NCI-H2171 treated with DMSO at 0.1 percent for 48 hours (cell line): Measurements from ENCODE around the gene TOX4.
A peak's percentile ranks its signal among the peaks of the same experiment; 100 is the strongest.
"Not testable (repeated sequence)": the region's sequence is repeated elsewhere in the genome, so short reads cannot be mapped to it uniquely, and the experiment has no call there.

ENCODE experiments used
- DNase-seq: peaks from one replicate; lab custom pipeline; 2025; lab: John Stamatoyannopoulos, UW

Gene TOX4

DNA sequence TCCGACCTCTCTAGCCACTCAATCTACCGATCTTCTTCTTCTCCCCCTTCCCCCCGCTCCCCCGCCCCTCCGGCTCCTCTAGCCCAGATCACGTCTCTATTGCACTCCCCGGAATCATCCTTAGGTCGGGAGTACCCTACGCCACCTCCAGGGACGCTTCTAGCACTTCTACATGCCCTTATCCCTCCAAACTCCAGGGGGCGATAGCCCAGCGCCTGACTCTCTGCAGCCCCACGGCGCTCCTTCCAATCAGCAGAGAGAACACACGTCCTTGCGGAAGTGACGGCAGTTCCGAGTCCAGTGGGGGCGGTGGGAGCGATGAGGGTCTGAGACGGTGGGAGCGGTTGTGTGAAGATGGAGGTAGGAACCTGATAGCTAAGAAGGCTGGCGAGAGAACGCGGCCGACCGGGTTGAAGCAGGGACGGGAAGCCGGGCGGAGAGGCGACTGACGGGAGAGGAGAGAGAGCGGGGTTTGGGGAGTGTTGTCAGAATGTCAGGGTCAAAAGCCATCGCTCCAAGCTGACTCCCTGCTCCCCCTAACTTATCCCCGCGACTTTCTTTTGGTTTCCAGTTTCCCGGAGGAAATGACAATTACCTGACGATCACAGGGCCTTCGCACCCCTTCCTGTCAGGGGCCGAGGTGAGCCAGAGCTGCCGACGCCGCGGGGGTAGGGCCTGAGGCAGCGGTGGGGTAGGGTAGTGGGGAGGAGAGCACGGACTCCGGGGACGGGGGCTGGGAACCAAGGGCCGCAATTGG is at the start of gene TOX4, which contains the start of gene RAB2B:
TSS of gene TOX4 (plus strand) at position 271 of the 757 bp plus-strand sequence. CDS start at position 355, 84 bp downstream.
TSS of gene RAB2B (minus strand) at position 35 of the 757 bp plus-strand sequence. CDS start 87 bp downstream, outside the sequence.
- DNase-seq = peak; percentile 100

DNA sequence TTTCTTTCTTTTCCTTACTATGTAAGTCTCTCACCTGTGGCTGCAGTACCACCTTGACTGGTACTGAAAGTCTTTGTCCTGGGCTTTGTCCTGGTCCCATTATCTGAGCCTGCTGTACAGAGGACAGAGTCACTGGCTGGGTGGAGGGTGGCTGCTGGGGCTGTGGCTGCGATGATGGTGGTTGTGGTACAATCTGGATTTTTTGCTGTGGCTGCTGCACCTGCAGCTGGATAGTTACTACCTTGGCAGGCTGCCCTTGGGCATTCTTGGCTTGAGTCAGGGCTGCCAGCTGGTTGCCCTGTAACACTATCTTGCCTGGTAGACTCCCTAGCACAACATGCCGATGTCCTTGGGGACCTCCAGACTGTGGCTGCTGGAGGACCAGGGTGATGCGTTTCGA is 48.1 kb upstream of the TOX4 start:
- peak; percentile 100 for DNase-seq

DNA sequence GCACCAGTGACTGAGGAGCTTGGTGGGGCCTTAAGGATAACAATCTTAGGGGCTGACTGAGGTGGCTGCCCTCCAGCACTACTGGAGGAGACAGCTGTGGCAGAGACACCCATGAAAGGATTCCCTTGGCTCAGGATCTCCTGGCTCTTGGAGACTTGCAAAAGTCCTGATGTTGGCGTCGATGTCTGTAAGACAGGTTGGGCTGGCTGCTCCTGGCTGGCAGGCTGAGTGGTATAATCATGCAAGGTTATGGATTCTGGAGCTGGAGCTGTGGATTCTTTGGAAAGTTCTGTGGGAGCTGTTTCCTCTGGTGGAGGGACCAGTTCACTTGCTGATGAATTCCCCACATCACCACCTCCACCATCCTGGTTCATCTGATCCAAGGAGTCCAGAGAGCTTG is 45.9 kb upstream of the TOX4 start:
- DNase-seq = no peak

DNA sequence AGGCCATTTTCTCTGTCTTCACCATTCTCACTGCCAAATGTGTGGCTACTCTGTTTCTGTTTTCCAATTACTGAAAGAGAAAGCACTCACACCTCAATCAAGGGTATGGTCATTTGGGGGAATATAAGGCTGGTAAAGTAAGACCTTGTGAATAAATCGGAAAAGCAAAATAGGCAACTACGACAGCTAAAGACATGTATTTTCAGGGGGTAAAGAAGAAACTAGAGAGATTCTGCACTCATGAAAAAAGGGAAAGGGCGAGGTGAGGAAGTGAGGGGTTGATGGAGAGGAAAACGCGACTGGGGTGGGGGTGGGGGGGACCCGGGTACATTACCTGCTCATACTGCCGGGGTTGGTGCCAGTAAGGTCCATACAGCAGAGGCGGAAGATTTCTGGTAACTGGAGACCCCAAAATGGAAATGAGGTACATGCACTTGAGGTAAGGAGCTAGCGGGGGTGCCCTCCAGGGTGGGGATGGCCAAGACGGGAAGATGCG is 40.4 kb upstream of the TOX4 start:
- DNase-seq = peak; percentile 61

DNA sequence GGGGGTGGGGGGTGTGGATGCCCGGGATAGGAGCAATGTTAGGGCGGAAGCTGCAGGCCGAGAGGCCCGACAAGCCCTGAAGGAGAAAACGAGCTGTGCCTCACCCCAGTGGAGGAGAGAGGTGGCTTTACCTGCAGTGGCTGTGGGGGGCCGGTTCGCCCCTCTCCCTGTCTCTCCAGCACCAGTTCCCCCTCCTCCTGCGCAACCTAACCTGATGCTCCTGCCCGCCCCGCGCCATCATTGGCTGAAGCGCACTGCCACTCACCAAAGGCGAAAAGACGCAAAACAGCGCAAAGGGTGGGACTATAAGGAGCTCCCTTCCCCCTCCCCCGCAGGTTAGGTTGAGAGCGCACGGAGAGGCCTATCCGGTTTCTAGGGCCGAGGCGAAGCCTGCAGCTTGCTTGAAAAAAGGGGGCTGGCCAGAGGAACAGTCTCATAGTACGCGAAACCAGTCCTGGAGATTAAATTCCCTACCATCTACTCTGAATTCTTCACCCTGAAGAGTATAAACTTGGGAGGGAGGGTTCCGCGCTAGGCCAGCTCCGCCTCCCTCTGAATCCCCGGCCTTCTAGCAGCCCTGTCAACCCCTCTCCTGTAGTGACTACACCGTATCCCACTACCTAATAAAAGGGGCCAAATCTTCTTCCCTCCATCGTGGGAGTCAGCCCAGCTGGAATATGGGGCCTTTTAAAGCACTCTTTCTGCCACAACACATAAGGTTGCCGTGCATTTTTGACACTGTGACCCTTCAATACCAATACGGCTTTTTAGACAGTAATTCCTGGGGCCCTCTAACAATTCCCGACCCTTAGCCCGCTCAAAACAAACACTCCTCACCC is 39.7 kb upstream of the TOX4 start:
- DNase-seq = peak; percentile 100

DNA sequence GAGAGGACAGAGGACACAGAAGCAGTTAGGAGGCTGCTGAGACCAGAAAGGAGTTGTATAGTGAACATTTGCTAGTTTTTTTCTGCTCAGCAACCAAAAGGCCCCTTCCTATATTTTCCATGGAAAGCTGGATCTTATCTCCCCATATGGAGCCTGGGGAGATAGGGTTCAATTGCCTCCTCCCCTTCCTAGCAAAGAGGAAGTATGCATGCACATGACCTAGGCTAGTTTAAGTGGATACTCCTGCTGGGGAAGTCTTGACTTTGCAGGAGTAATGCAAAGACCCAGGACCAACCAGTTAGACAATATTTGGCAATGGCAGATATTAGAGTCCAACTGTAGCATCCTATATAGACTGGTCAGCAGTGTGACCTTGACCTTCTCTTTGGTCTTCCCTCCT is 36.1 kb upstream of the TOX4 start:
- DNase-seq = no peak

DNA sequence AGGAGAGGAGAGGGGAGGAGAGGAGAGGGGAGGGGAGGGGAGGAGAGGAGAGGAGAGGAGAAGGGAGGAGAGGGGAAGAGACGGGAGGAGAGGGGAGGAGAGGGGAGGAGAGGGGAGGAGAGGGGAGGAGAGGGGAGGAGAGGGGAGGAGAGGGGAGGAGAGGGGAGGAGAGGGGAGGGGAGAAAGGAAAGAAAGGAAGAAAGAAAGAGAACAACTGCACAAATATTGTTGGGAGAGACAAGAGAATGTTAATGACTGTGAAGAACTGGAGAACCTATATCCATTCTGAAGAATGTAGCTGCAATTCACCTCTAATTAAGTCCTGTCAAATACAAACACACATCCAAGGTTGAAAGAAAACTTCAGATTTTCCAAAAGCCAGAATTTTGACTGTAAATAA is 34.3 kb upstream of the TOX4 start:
- DNase-seq = not testable (repeated sequence)

DNA sequence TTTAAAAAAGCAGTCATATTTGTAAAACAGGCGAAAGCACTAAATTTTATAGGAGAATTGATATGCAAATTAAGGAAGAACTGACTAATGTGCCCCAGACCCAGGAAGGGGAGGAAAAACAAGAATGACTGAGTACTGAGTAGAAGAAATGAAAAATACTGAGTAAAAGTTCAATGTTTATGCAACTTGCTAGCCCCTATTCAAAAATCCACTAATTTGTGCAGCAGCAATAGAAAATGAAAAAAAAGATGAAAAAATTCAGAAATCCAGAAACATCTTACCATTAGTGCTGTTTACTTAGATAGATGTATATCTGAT is 27.1 kb upstream of the TOX4 start:
- no peak for DNase-seq

DNA sequence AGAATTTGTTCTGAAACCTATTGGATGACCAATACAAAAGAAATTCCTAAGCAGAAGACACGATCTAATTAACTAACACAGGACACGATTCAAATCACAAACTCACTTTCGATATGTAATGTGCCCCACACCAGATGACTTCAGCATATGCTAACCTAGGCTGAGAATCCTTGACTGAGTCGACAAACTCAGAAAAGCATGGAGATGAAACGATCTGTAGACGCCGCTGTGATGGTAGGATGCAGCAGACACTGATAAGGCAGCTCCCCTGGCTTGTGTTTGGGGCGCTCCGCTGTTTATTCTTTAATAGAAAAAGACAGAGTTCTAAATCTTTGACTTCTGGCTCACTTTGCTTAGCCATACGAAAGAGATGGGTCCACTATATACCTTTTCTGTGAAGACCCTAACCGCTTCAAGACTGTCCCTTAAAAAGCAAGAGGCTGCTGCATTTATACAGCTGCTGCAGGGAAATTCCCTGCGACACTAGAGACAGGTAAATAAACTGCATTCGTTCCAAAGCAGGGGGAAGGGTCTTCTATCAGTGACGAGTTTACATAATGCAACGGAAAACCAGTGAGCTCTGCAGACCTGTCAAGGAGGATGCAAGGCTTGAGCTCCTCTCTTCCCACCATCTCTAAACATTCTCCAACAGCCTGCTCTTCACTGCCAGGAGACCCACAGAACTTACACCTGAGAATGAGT is 22.0 kb upstream of the TOX4 start:
- DNase-seq = peak; percentile 67

DNA sequence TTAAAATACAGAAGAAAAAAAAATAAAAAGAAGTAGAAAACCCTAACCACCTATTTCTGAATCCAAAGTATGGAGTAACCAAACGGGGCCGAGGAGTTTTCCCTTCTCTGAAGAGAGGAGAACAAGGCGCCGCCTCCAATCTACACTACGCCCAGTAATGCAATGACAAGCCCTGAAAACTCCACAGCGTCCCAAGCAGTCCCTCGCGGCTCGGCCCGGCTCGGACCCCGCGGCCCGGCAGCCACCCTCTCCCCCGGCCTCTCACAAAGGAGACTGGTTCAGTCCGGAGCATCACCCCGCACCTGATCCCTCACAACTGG is 21.4 kb upstream of the TOX4 start:
- DNase-seq = no peak

DNA sequence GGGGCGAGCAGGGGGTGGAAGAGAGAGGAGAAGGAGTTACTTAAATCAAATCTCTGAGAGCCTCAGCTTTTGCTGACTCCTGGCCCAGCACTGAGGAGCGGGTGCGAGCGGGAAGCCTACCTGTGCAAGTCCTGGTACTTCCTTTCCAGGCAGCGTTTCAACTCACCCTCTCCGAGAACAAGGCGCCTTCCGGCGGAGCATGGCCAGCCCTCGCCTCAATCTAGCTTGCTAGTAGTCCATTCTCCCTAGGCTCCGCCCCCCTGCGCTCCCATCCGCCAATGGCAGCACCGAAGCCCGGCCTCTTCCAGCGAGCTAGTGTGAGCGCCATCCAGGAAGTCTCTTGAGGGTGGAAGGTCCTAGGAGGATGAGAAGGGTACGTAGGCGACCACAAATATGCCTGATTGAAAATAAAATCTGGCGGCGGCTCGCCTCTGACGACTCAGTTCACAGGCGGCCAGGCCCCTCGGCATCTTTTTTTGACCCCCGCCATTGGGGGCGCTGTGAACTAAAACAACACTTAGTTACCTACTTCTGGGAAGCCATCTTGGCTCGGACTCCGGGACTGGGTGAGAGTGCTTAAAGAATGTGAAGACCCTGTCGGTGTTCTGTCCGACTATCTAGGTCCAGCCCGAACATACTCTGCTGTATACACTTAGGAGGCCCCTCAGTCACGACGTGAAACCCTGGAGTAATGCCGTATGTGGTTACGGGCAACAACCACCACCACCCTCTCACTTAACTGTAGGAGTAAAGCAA is 20.9 kb upstream of the TOX4 start, which contains the start of gene CHD8:
TSS of gene CHD8 (minus strand) at position 212 of the 756 bp plus-strand sequence. CDS start 24,480 bp downstream, outside the sequence.
- DNase-seq = peak; percentile 100

DNA sequence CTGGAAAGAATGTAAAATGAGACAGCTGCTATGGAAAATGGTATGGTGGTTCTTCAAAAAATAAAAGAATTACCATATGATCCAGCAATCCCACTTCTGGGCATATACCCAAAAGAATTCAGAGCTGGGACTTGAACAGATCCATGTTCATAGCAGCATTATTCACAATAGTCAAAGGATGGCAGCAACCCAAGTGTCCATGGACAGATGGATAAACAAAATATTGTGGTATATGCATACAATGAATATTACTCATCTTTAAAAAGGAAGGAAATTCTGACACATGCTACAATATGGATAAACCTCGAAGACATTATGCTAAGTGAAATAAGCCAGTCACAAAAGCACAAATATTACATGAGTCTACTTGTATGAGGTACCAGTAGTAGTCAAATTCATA is 9.4 kb upstream of the TOX4 start:
- DNase-seq = no peak

DNA sequence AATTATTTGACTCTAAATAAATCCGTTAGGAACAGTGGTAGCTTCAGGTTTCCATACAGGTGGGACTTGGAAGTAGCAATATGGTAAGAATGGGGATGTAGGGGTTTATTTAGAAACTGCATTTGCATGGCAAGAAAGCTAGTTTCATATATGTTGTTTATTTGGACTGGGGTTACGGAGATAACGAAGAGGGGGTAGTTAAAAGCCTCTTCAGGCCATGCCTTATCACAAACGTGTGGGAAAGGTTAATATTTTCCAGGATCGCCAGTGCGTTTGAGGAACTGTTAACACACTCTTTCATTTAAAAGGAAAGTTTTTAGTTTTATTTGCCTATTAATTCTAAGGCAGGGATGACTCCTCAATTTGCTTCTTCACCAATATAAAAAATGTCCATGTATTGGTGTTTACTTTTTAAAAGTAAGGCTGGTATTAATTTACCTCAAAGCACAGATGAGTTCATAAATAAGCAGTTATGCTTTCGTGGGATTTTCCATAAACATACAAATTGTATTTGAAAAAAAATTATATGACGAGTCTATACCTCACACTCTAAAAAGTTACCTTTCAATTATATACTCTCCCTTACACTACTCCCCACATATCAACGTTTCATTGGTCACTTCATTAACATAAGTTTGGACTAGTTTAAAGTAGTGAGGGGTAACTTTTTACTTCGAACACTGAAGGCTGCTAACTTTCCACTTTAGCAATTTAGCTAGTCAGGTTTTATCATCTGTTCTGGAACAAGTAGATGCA is 1.1 kb upstream of the TOX4 start:
- DNase-seq = no peak

DNA sequence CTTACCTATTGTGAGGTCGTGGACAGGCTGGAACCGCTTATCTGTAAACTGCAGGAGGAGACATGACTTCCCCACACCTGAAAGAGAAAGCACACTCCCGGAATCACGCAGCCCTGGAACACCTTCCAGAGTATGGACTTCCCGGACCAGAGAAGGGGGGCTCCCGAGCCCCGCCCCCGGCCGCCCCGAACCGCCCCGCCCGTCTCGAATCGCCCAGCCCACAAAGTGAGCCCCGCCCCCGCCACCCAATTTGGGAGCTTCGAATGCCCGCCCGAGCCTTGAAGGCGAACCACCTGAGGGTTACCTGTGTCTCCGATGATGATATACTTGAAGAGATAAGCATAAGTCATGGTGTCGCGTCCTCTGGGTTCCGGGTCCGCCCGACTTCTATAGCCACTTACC is 471 bp upstream of the TOX4 start:
- DNase-seq = no peak

DNA sequence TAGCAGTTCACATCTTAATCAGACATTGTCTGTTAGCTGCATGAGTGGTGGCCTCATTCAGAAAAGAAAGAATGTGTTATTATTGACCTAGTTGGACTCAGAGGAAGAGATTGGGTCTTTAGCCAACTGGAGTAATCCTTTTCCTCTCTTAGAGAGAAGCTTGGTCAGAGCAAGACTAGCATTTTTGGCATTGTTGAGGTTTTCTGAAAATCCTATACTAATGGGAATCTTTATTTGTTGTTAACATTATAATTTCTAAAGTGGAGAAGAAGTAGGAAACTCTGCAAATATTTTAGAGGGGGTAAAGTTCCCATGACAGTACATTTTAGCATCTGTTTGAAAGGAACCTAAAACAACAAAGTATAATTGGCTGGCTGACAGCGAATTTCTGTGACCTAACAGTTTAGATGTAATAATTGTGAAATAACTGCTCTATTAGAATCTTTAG is 9.7 kb downstream of the TOX4 start:
- no peak for DNase-seq

DNA sequence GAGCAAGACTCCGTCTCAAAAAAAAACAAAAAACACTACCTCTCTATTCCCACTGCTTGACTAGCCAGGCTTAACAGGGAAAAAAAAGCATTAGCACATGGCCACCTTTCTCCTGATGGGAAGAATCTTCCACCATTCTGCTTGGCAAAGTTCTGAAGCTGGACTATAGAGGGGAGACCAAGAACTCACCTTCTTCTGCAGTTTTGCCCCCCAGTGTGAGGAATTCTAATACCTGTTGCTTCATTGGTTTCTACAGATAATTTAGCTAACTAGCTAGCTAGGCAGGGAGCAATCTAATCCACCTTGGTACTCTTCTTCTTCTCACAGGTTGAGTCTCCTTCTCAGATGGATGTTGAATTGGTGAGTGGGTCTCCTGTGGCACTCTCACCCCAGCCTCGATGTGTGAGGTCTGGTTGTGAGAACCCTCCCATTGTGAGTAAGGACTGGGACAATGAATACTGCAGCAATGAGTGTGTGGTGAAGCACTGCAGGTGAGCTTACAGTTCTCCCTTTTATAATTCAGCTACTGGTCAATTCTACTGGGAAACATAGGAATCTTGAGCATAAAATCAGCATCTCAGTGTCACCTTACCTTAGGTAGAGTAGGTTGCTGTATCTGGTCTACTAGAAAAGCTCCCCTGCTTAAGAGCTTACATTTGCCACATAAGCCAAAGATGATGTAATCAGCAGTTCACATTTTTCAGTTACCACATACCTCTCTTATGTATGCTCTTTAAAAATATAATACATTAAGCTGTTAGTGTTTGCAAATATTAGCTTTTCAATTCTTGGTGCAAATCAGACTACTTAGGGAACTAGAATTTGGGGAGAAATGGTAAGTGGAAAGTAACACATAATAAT is 18.1 kb downstream of the TOX4 start:
- DNase-seq = no peak

DNA sequence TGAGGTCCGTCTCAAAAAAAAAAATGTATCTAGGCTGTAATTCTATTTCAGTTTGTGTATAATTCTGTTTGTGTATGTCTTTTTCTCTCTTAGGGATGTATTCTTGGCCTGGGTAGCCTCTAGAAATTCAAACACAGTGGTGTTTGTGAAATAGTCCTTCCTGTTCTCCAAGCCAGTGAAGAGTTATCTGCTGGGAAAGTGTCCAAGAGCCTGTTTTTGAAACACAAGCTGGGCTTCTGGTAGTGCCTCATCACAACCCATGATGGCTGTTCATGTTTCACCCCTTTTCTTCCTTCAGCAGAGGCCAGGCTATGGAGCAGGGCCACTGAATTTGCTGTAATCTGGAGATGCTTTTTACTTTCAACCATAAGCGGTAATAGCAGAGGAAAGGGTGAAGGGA is 19.5 kb downstream of the TOX4 start:
- no peak for DNase-seq

DNA sequence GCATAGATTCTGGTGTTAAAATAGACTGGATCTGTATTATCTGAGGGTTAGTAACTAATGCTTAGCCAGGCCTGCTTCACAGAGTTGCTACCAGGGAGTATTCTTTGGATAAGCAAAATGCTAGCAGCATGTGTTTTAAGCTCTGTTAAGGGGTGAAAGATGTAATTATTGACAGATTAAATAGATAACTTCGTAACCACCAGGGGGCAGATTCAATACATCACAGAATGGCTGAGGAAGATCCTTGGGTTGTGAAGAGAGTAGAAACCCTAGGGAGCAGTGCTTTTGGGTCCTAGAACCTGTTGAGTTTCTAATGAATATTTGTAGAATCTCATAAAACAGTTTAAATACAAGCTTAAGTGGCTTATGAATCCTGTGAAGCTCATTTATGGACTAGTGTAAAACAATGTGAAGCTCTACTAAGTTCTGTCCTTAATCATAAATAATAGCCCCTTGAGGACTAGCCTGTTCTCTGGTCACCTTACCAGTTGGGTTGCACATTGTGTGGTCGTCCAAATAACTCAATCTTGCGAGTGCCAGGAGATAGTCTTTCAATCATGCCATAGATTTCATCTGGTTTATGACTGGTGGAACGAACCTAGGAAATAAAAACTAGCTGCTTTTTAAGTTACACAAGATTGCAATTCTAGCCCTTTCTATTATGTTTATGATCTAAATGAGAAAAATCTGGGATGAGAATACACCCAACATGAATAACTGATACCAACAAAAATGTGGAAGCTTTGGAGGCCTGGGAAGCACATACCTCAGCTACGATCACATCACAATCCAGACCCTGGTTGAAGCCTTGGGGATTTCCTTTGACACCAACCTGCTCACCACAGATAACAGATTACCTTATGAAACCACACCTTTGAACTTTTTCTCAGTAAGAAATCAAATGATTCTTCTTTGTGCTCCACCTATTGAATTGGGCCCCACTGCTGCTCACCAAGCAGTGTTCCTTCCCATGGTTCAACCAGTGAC is 21.8 kb downstream of the TOX4 start:
- peak; percentile 91 for DNase-seq

DNA sequence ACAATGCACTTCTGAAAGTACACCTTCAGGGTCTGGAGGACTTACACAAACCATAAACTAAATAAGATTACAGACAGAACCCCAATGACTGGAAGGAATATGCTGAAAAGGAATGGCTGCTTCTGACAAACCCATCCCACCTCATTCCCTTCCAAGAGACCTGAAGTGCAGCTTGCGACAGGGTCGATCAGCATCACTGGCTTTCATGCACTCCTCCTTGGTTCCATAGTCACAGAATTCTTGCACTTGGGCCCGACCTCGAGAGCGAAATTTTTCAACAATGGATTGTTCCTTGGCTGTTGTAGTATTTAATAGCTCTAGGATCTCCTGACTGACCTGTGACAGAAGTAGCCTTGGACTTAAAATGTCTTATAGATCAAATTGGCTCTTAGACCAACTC is 24.6 kb downstream of the TOX4 start:
- no peak for DNase-seq
